ENCODE measurements around the gene NPAS2. TPM values are rescaled to one million over a fixed set of nuclear protein-coding genes. Genes with fewer than 3 reads are reported as not detected.

The NPAS2 gene
- total RNA-seq, 1 donor from 2014 or later, result 5.5 TPM

- FAIRE-seq (no peak), DNase-seq (ENCODE audit: low read depth) (no peak)
- Histone ChIP-seq H3K9me3 (ENCODE audit: insufficient read depth, low read depth, low read length) (no peaks in the 10 kb centered on the region), H3K4me2 (ENCODE audit: low read length) (no peak overlapping the region), H3K79me2 (ENCODE audit: insufficient read depth, low read length) (no peaks in the 10 kb centered on the region), H3K27ac (ENCODE audit: low read depth, low read length) (no peak overlapping the region), H3K9ac (ENCODE audit: low read length) (no peak overlapping the region), H3K4me1 (ENCODE audit: insufficient read depth, low read length) (peaks cover 18% of the 10 kb centered on the region), H4K20me1 (ENCODE audit: insufficient read depth, low read length) (no peaks in the 10 kb centered on the region), H3K4me3 (ENCODE audit: insufficient read depth, low read depth, low read length) (no peak overlapping the region), H2AFZ (ENCODE audit: low read depth, low read length) (no peak overlapping the region), H3K36me3 (ENCODE audit: insufficient read depth, low read length) (no peaks in the 10 kb centered on the region), H3K27me3 (ENCODE audit: insufficient read depth, low read length) (peaks cover 3% of the 10 kb centered on the region)
- TF ChIP-seq EZH2 (IDR thresholded peaks at IDR 0.05; ENCODE audit: insufficient read depth, low read length) (no peak), CTCF (IDR thresholded peaks at IDR 0.05; ENCODE audit: insufficient read depth, low read depth, low read length) (no peak)
- peaks cover 15% of the 10 kb centered on the region for H3K4me1 Mint-ChIP-seq (ENCODE audit: low read depth, unreplicated experiment)
- H3K27ac Mint-ChIP-seq (ENCODE audit: unreplicated experiment), result no peak overlapping the region
- no peaks in the 10 kb centered on the region for H3K36me3 Mint-ChIP-seq (ENCODE audit: low read depth, unreplicated experiment)
- no peaks in the 10 kb centered on the region for H3K9me3 Mint-ChIP-seq (ENCODE audit: unreplicated experiment)
- H3K4me3 Mint-ChIP-seq (ENCODE audit: unreplicated experiment), result no peak overlapping the region
- H3K27me3 Mint-ChIP-seq (ENCODE audit: low read depth, unreplicated experiment), result peaks cover 19% of the 10 kb centered on the region
Observed at GRCh38 chr2:100781523-100782379, 38.2 kb upstream of the NPAS2 start.

GRCh38 chr2:100782380-100782878 is 37.5 kb upstream of the NPAS2 start:
- Histone ChIP-seq H3K4me2 (ENCODE audit: low read length) (no peak overlapping the region), H3K4me1 (ENCODE audit: insufficient read depth, low read length) (peaks cover 21% of the 10 kb centered on the region), H3K79me2 (ENCODE audit: insufficient read depth, low read length) (no peaks in the 10 kb centered on the region), H2AFZ (ENCODE audit: low read depth, low read length) (no peak overlapping the region), H3K9me3 (ENCODE audit: insufficient read depth, low read depth, low read length) (no peaks in the 10 kb centered on the region), H3K36me3 (ENCODE audit: insufficient read depth, low read length) (no peaks in the 10 kb centered on the region), H3K27ac (ENCODE audit: low read depth, low read length) (no peak overlapping the region), H3K9ac (ENCODE audit: low read length) (no peak overlapping the region), H4K20me1 (ENCODE audit: insufficient read depth, low read length) (no peaks in the 10 kb centered on the region), H3K27me3 (ENCODE audit: insufficient read depth, low read length) (peaks cover 3% of the 10 kb centered on the region), H3K4me3 (ENCODE audit: insufficient read depth, low read depth, low read length) (no peak overlapping the region)
- no peak overlapping the region for H3K4me3 Mint-ChIP-seq (ENCODE audit: unreplicated experiment)
- peaks cover 17% of the 10 kb centered on the region for H3K27me3 Mint-ChIP-seq (ENCODE audit: low read depth, unreplicated experiment)
- no peaks in the 10 kb centered on the region for H3K36me3 Mint-ChIP-seq (ENCODE audit: low read depth, unreplicated experiment)
- TF ChIP-seq EZH2 (IDR thresholded peaks at IDR 0.05; ENCODE audit: insufficient read depth, low read length) (no peak), CTCF (IDR thresholded peaks at IDR 0.05; ENCODE audit: insufficient read depth, low read depth, low read length) (no peak)
- H3K4me1 Mint-ChIP-seq (ENCODE audit: low read depth, unreplicated experiment), result peaks cover 16% of the 10 kb centered on the region
- H3K27ac Mint-ChIP-seq (ENCODE audit: unreplicated experiment), result no peak overlapping the region
- DNase-seq (ENCODE audit: low read depth), result no peak
- FAIRE-seq, result no peak
- no peaks in the 10 kb centered on the region for H3K9me3 Mint-ChIP-seq (ENCODE audit: unreplicated experiment)

GRCh38 chr2:100783987-100784386 is 36.0 kb upstream of the NPAS2 start:
- no peak overlapping the region for H3K4me3 Mint-ChIP-seq (ENCODE audit: unreplicated experiment)

More at GRCh38 chr2:100783987-100784386, 36.0 kb upstream of the NPAS2 start:
- TF ChIP-seq CTCF (IDR thresholded peaks at IDR 0.05; ENCODE audit: insufficient read depth, low read depth, low read length) (no peak), EZH2 (IDR thresholded peaks at IDR 0.05; ENCODE audit: insufficient read depth, low read length) (no peak)
- Histone ChIP-seq H2AFZ (ENCODE audit: low read depth, low read length) (no peak overlapping the region), H3K9ac (ENCODE audit: low read length) (no peak overlapping the region), H3K4me3 (ENCODE audit: insufficient read depth, low read depth, low read length) (no peak overlapping the region), H3K27ac (ENCODE audit: low read depth, low read length) (no peak overlapping the region), H3K27me3 (ENCODE audit: insufficient read depth, low read length) (no peaks in the 10 kb centered on the region), H3K9me3 (ENCODE audit: insufficient read depth, low read depth, low read length) (no peaks in the 10 kb centered on the region), H3K79me2 (ENCODE audit: insufficient read depth, low read length) (no peaks in the 10 kb centered on the region), H3K4me2 (ENCODE audit: low read length) (no peak overlapping the region), H3K36me3 (ENCODE audit: insufficient read depth, low read length) (no peaks in the 10 kb centered on the region), H3K4me1 (ENCODE audit: insufficient read depth, low read length) (peaks cover 21% of the 10 kb centered on the region), H4K20me1 (ENCODE audit: insufficient read depth, low read length) (no peaks in the 10 kb centered on the region)
- Mint-ChIP-seq H3K9me3 (ENCODE audit: unreplicated experiment) (no peaks in the 10 kb centered on the region), H3K4me1 (ENCODE audit: low read depth, unreplicated experiment) (peaks cover 16% of the 10 kb centered on the region), H3K27me3 (ENCODE audit: low read depth, unreplicated experiment) (peaks cover 12% of the 10 kb centered on the region), H3K27ac (ENCODE audit: unreplicated experiment) (no peak overlapping the region), H3K36me3 (ENCODE audit: low read depth, unreplicated experiment) (no peaks in the 10 kb centered on the region)
- FAIRE-seq (no peak), DNase-seq (ENCODE audit: low read depth) (peak; percentile 17)

Measured in astrocyte (in vitro differentiated cells and primary cell).